H9 (cell line): ENCODE data around the gene LDB2. TPM values are rescaled to one million over a fixed set of nuclear protein-coding genes. Genes with fewer than 3 reads are reported as not detected.

Experiments used
- DNase-seq: peaks from one replicate; pipeline ENCODE4 v3.0.0-alpha.2; 2017
- H2AFZ ChIP-seq: one replicate; pipeline ENCODE4 v1.6.1; 2013; ENCODE audit warnings: mild to moderate bottlenecking, low read length, control low read depth, moderate library complexity
- H2AK5ac ChIP-seq: 2 replicates; pipeline ENCODE4 v1.6.1; 2013; ENCODE audit warnings: low read length, control low read depth, mixed read lengths; ENCODE audit not compliant: insufficient read length
- H2BK120ac ChIP-seq: one replicate; pipeline ENCODE4 v1.6.1; 2013; ENCODE audit warnings: low read depth, mild to moderate bottlenecking, low read length, control low read depth, inconsistent platforms; ENCODE audit not compliant: poor library complexity, severe bottlenecking
- H2BK12ac ChIP-seq: 2 replicates; pipeline ENCODE4 v1.6.1; 2013; ENCODE audit warnings: low read length, control low read depth, mixed read lengths, low read depth; ENCODE audit not compliant: insufficient read length
- H2BK15ac ChIP-seq: 2 replicates; pipeline ENCODE4 v1.6.1; 2013; ENCODE audit warnings: low read depth, low read length, control low read depth
- H2BK20ac ChIP-seq: one replicate; pipeline ENCODE4 v1.6.1; 2013; ENCODE audit warnings: low read depth, mild to moderate bottlenecking, low read length, control low read depth, inconsistent platforms; ENCODE audit not compliant: poor library complexity, severe bottlenecking
- H2BK5ac ChIP-seq: 2 replicates; pipeline ENCODE4 v1.6.1; 2013; ENCODE audit warnings: low read length, control low read depth, mixed read lengths; ENCODE audit not compliant: insufficient read length
- H3K14ac ChIP-seq: 2 replicates; pipeline ENCODE4 v1.6.1; 2013; ENCODE audit warnings: low read length, control low read depth; ENCODE audit not compliant: insufficient read depth
- H3K18ac ChIP-seq: 2 replicates; pipeline ENCODE4 v1.6.1; 2013; ENCODE audit warnings: low read depth, mild to moderate bottlenecking, mixed read lengths, low read length, control low read depth; ENCODE audit not compliant: insufficient read length
- H3K23ac ChIP-seq: 2 replicates; pipeline ENCODE4 v1.6.1; 2013; ENCODE audit warnings: low read length, control low read depth, mixed read lengths, low read depth; ENCODE audit not compliant: insufficient read length
- H3K23me2 ChIP-seq: 2 replicates; pipeline ENCODE4 v1.6.1; 2013; ENCODE audit warnings: low read depth, mild to moderate bottlenecking, mixed read lengths, low read length, control low read depth; ENCODE audit not compliant: insufficient read length, poor library complexity, severe bottlenecking
- H3K27ac ChIP-seq: 2 replicates; pipeline ENCODE4 v1.5.1; 2013; ENCODE audit warnings: low read length, control low read depth, mixed read lengths, low read depth; ENCODE audit not compliant: insufficient read length
- H3K27me3 ChIP-seq: 2 replicates; pipeline ENCODE4 v1.6.1; 2013; ENCODE audit warnings: low read length, control low read depth, inconsistent platforms; ENCODE audit not compliant: insufficient read depth
- H3K4ac ChIP-seq: 2 replicates; pipeline ENCODE4 v1.6.1; 2013; ENCODE audit warnings: low read depth, mild to moderate bottlenecking, control low read depth, inconsistent platforms, low read length, moderate library complexity
- H3K4me1 ChIP-seq: 2 replicates; pipeline ENCODE4 v1.6.1; 2013; ENCODE audit warnings: low read length, control low read depth, inconsistent platforms; ENCODE audit not compliant: insufficient read depth
- H3K4me2 ChIP-seq: 2 replicates; pipeline ENCODE4 v1.6.1; 2013; ENCODE audit warnings: low read length, control low read depth, mixed read lengths; ENCODE audit not compliant: insufficient read length, insufficient read depth
- H3K56ac ChIP-seq: 2 replicates; pipeline ENCODE4 v1.6.1; 2013; ENCODE audit warnings: low read depth, mild to moderate bottlenecking, mixed read lengths, low read length, control low read depth; ENCODE audit not compliant: insufficient read length
- H3K79me1 ChIP-seq: 2 replicates; pipeline ENCODE4 v1.6.1; 2013; ENCODE audit warnings: low read depth, mild to moderate bottlenecking, moderate library complexity, low read length, control low read depth, inconsistent platforms; ENCODE audit not compliant: insufficient read depth, poor library complexity, severe bottlenecking
- H3K79me2 ChIP-seq: 2 replicates; pipeline ENCODE4 v1.6.1; 2013; ENCODE audit warnings: low read length, control low read depth, inconsistent platforms; ENCODE audit not compliant: insufficient read depth
- H3K9ac ChIP-seq: 2 replicates; pipeline ENCODE4 v1.6.1; 2013; ENCODE audit warnings: low read length, control low read depth, mixed read lengths; ENCODE audit not compliant: insufficient read length; ENCODE audit errors: extremely low read depth
- H3K9me3 ChIP-seq: one replicate; pipeline ENCODE4 v1.6.1; 2013; ENCODE audit warnings: low read depth, low read length, inconsistent platforms; ENCODE audit not compliant: control insufficient read depth
- H3T11ph ChIP-seq: one replicate; pipeline ENCODE4 v1.6.1; 2013; ENCODE audit warnings: mild to moderate bottlenecking, low read length, control low read depth, inconsistent platforms
- H4K20me1 ChIP-seq: one replicate; pipeline ENCODE4 v1.6.1; 2013; ENCODE audit not compliant: control insufficient read depth, insufficient read length, insufficient read depth
- H4K5ac ChIP-seq: 2 replicates; pipeline ENCODE4 v1.6.1; 2013; ENCODE audit warnings: low read depth, mild to moderate bottlenecking, mixed read lengths, low read length, control low read depth; ENCODE audit not compliant: insufficient read length
- H4K8ac ChIP-seq: replicated peaks from 2 replicates; pipeline ENCODE4 v1.6.1; 2013; ENCODE audit warnings: low read length, control low read depth, mixed read lengths, low read depth; ENCODE audit not compliant: insufficient read length
- H4K91ac ChIP-seq: 2 replicates; pipeline ENCODE4 v1.6.1; 2013; ENCODE audit warnings: low read depth, mild to moderate bottlenecking, moderate library complexity, mixed read lengths, low read length, control low read depth; ENCODE audit not compliant: insufficient read length
- H3K27ac Mint-ChIP-seq, 3 experiments: 2 replicates in 2 of 3; 3 replicates in 1 of 3; pipeline ENCODE4 v1.8.0; 2020 to 2021; ENCODE audit warnings: mixed read lengths in 3 of 3, mild to moderate bottlenecking in 1 of 3, moderate library complexity in 1 of 3
- H3K27me3 Mint-ChIP-seq: 2 replicates; pipeline ENCODE4 v1.8.0; 2021; ENCODE audit warnings: low read depth, mild to moderate bottlenecking, moderate library complexity, mixed read lengths
- H3K36me3 Mint-ChIP-seq, 3 experiments: 2 replicates in 2 of 3; 3 replicates in 1 of 3; pipeline ENCODE4 v1.8.0; 2020 to 2021; ENCODE audit warnings: low read depth in 3 of 3, mixed read lengths in 3 of 3; ENCODE audit not compliant: insufficient read depth in 1 of 3
- H3K4me1 Mint-ChIP-seq, 2 experiments: 2 replicates each; pipeline ENCODE4 v1.8.0; 2020; ENCODE audit warnings: mixed read lengths in 2 of 2
- H3K4me3 Mint-ChIP-seq, 2 experiments: 2 replicates in 1 of 2; 3 replicates in 1 of 2; pipeline ENCODE4 v1.8.0; 2020 to 2021; ENCODE audit warnings: mild to moderate bottlenecking in 2 of 2, mixed read lengths in 2 of 2, moderate library complexity in 1 of 2
- H3K9me3 Mint-ChIP-seq, 2 experiments: 2 replicates in 1 of 2; 3 replicates in 1 of 2; pipeline ENCODE4 v1.8.0; 2020; ENCODE audit warnings: mild to moderate bottlenecking in 2 of 2, mixed read lengths in 2 of 2, moderate library complexity in 1 of 2
- CTCF ChIP-seq: fragments of 200-600 bp; sonication (generic); conservative IDR thresholded peaks from 3 replicates; pipeline ENCODE4 v1.8.0; 2021; ENCODE audit warnings: antibody characterized with exemption, mild to moderate bottlenecking
- WGBS: extraction: QIAGEN DNeasy Blood & Tissue Kit; methylation state at CpG from one replicate; pipeline ENCODE4 v1.1.7; 2013; ENCODE audit warnings: missing lambda C conversion rate, low lambda C conversion rate, mixed read lengths; ENCODE audit not compliant: insufficient read length; ENCODE audit errors: extremely low coverage; 5-methylcytosine and 5-hydroxymethylcytosine counted together
- total RNA-seq: library from RNA; stranded (reverse); gene quantifications from 2 replicates; pipeline ENCODE4 v1.2.1, GENCODE V29; 2021

LDB2 gene
- total RNA-seq, 1 experiment from 2014 or later, result 22.5 TPM

DNA sequence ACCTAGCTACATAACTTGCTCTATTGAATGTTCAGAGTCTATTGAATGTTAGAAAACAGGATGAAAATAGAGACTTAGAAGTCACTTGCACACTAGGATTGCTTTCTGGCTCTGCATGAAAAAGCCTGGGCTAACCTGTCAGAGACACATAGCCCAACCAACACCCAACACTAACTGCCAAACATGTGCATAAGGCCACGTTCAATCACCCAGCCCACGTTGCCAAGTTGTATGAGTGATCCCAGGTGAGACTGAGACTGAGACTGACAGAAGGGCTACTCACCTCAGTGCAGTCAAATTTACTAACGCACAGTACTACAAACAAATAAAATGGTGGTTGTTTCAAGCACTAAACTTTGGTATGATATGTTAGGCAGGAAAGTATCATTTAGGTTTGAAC is 61.0 kb downstream of the LDB2 start:
- no peak overlapping the region for H3T11ph ChIP-seq
- H3K56ac ChIP-seq, result no peak overlapping the region
- no peak overlapping the region for H2BK20ac ChIP-seq
- H3K4me3 Mint-ChIP-seq, result no peak overlapping the region
- no peaks in the 10 kb centered on the region for H3K9me3 ChIP-seq
- no peak overlapping the region for H2BK5ac ChIP-seq
- H4K91ac ChIP-seq, result no peak overlapping the region
- no peaks in the 10 kb centered on the region for H3K9me3 Mint-ChIP-seq
- no peak overlapping the region for H2AK5ac ChIP-seq
- H3K4me2 ChIP-seq, result no peak overlapping the region
- no peak overlapping the region for H3K23ac ChIP-seq
- no peak for TF ChIP-seq CTCF
- no peaks in the 10 kb centered on the region for H3K79me1 ChIP-seq
- H4K8ac ChIP-seq, result no peak overlapping the region
- H3K14ac ChIP-seq, result no peak overlapping the region
- H2BK15ac ChIP-seq, result no peak overlapping the region
- H3K27me3 Mint-ChIP-seq, result no peaks in the 10 kb centered on the region
- H3K4me1 ChIP-seq, result peaks cover 12% of the 10 kb centered on the region
- no peaks in the 10 kb centered on the region for H4K20me1 ChIP-seq
- H3K27ac Mint-ChIP-seq, result peak overlapping the region in 2 of 3 experiments; percentile 38 to 58; a peak in 2 of 7 replicates
- no peaks in the 10 kb centered on the region for H3K27me3 ChIP-seq
- H3K18ac ChIP-seq, result no peak overlapping the region
- no CpG with 5 or more reads among the region's 3 CpGs for WGBS
- no peak overlapping the region for H3K9ac ChIP-seq
- H3K4ac ChIP-seq, result no peak overlapping the region
- no peak overlapping the region for H4K5ac ChIP-seq
- 0 out of 2 replicates have a peak, but pooled peaks cover 5% of the 10 kb centered on the region for H3K79me2 ChIP-seq
- no peaks in the 10 kb centered on the region for H3K23me2 ChIP-seq
- DNase-seq, result no peak
- no peak overlapping the region for H2BK12ac ChIP-seq
- no peak overlapping the region for H2AFZ ChIP-seq
- H2BK120ac ChIP-seq, result no peak overlapping the region
- H3K27ac ChIP-seq, result no peak overlapping the region
- peaks cover 0 to 2% (median 2%) of the 10 kb centered on the region in 3 experiments; a peak in 2 of 7 replicates for H3K36me3 Mint-ChIP-seq
- H3K4me1 Mint-ChIP-seq, result peaks cover 25% of the 10 kb centered on the region in 2 experiments
